ENCODE results near the gene SART3. TPM values are rescaled to one million over a fixed set of nuclear protein-coding genes. Genes with fewer than 3 reads are reported as not detected.

Gene SART3
- total and polyA plus RNA-seq, 11 donors = 13.3 to 33.2 (median 24.0) TPM

DNA sequence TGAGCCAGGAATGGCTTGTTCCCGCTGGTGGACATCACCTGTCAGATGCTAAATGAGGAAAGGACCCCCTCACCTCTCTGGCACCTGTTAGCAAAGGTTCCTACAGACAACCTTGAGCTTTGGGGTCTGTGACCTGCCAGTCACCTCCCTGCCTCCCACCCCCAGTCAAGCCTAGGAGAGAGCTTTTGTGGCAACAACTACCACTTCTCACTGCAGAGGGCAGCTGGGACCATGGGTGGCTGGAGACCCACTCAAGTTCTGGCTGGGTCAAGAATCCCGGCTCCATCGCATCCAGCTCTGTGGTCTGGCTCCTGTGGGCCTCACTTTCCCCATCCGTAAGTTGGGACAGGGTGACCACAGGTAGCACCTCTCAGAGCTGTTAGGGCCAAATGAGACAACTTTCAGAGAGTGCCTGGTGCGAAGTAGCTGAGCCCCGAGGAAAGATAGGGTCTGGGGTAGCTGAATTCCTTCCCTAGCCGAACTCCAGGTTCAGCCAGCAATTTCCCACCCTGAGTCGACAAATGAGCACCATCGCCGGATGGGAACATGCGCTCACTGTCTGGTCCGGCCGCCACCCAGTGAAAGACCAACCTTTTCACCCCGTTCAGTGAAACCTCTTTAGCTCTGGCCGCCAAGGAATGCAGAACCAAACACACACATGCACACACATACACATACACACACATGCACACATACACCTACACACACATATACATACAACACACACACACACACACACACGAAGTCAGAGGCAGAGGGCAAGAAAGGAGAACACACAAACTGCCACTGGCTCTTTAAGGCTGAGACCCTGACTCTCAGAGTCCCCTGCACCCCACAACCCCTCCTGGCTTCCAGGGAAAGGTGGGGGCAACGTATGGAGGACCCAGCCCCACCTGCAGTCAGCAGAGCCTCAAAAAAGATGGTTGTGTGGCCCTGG, 35.0 kb upstream of the SART3 start:
- Histone ChIP-seq H3K36me3 (no peaks in the 10 kb centered on the region), H3K9me3 (no peaks in the 10 kb centered on the region), H3K27me3 (no peaks in the 10 kb centered on the region), H3K27ac (peak overlapping the region in 1 of 12 donors; percentile 22), H3K4me3 (peak overlapping the region in 4 of 12 donors; percentile 42 to 61 (median 57)), H3K4me1 (no peaks in the 10 kb centered on the region)
- DNase-seq (no peak), ATAC-seq (no peak)
- intact Hi-C loops (cut with DNase I) = no loop called here
- TF ChIP-seq, protein P1, sequence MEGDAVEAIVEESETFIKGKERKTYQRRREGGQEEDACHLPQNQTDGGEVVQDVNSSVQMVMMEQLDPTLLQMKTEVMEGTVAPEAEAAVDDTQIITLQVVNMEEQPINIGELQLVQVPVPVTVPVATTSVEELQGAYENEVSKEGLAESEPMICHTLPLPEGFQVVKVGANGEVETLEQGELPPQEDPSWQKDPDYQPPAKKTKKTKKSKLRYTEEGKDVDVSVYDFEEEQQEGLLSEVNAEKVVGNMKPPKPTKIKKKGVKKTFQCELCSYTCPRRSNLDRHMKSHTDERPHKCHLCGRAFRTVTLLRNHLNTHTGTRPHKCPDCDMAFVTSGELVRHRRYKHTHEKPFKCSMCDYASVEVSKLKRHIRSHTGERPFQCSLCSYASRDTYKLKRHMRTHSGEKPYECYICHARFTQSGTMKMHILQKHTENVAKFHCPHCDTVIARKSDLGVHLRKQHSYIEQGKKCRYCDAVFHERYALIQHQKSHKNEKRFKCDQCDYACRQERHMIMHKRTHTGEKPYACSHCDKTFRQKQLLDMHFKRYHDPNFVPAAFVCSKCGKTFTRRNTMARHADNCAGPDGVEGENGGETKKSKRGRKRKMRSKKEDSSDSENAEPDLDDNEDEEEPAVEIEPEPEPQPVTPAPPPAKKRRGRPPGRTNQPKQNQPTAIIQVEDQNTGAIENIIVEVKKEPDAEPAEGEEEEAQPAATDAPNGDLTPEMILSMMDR (IDR thresholded peaks at IDR 0.05) = no peak
- TF ChIP-seq POLR2A (IDR thresholded peaks at IDR 0.05) = no peak
- WGBS, 4 donors = 75 to 87% (median 81%) methylated on average over 9 to 17 of the region's 17 CpGs

- Histone ChIP-seq H3K9me3 (no peaks in the 10 kb centered on the region), H3K4me1 (no peaks in the 10 kb centered on the region), H3K27ac (no peak overlapping the region), H3K27me3 (no peaks in the 10 kb centered on the region), H3K36me3 (no peaks in the 10 kb centered on the region), H3K4me3 (peak overlapping the region in 3 of 12 donors; percentile 24 to 57 (median 57))
- DNase-seq = no peak
- ATAC-seq = no peak
- WGBS, 4 donors = 94 to 97% (median 96%) methylated on average over 7 of the region's 7 CpGs
- no peak for TF ChIP-seq POLR2A (IDR thresholded peaks at IDR 0.05)
- TF ChIP-seq, protein P1 (IDR thresholded peaks at IDR 0.05) = no peak
- intact Hi-C loops (cut with DNase I) = no loop called here
Observed at GRCh38 chr12:108594960-108595710, 34.2 kb upstream of the SART3 start.

- Histone ChIP-seq H3K4me3 (no peak overlapping the region), H3K27ac (no peak overlapping the region), H3K9me3 (no peaks in the 10 kb centered on the region), H3K4me1 (peaks cover 0 to 5% (median 0%) of the 10 kb centered on the region in 12 donors), H3K36me3 (no peaks in the 10 kb centered on the region), H3K27me3 (no peaks in the 10 kb centered on the region)
- intact Hi-C loops (cut with DNase I) = no loop called here
- DNase-seq (no peak), ATAC-seq (no peak)
- TF ChIP-seq, protein P1 (IDR thresholded peaks at IDR 0.05) = no peak
- TF ChIP-seq POLR2A (IDR thresholded peaks at IDR 0.05) = no peak
- WGBS, 4 donors = 96 to 97% (median 97%) methylated on average over 10 of the region's 10 CpGs
Observed at GRCh38 chr12:108594323-108594903, 33.4 kb upstream of the SART3 start.

Measured in heart left ventricle (tissue), 16 donors.